Measurements from ENCODE around the gene ATP9B. TPM values are rescaled to one million over a fixed set of nuclear protein-coding genes. Genes with fewer than 3 reads are reported as not detected.
A peak's percentile ranks its signal among the peaks of the same experiment; 100 is the strongest.

ATP9B gene
- total RNA-seq, 2 experiments from 2014 or later = 61.9 to 63.5 TPM

GRCh38 chr18:79400091-79400590 is 330.9 kb downstream of the ATP9B start:
- ChIA-PET POLR2A (interaction anchor here (0.5 to 1.5 kb wide), 5 partner anchors 7 to 279 kb away, joined by 3 to 10 read pairs (median 3); no protein-coding TSS in a partner anchor), CTCF (no interaction called here)

DNA sequence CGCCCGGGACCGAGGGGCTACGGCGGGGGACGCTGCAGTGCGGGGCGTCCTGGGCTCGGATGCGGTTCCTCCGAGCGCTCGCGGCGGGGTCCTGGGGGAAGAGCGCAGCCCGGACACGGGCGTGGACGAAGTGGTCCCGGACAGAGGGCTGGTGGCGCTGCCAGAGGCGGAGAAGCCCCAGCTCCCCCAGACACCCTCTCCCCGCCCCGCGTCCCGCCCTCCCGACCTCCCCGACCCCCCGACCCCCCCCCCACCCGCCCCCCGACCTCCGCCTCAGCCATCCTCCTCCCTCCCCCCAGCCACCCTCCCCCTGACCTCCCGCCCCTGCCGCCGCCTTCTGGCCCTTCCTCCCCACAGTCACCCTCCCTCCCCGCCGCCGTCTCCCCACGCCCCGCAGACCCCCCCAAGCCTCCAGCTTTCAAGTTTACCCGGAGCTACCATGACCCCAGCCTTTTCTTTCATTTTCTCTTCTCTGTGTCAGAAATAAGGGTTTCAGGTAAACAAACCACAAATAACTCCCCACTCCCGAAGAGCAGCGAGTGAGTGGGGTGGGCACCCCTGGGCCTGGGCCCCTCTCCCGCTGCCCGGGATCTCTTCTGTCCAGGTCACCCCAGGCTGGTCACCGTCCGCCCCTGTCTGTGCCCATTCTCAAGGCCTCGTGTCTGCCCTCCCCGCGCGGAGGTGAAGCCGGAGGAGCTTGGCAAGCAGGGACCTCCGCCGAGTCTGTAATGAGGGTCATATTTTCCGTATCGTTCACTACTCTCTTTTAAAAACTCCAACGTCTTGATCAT is 331.6 kb downstream of the ATP9B start:
- Mint-ChIP-seq H3K9me3 (no peaks in the 10 kb centered on the region), H3K27me3 (no peaks in the 10 kb centered on the region), H3K4me1 (ENCODE audit: low read depth) (peaks cover 63% of the 10 kb centered on the region), H3K27ac (peak overlapping the region; percentile 96), H3K36me3 (ENCODE audit: low read depth) (peaks cover 52% of the 10 kb centered on the region), H3K4me3 (peak overlapping the region; percentile 90)
- Histone ChIP-seq H3K36me3 (ENCODE audit: insufficient read depth, low read length) (peaks cover 4% of the 10 kb centered on the region), H3K9me3 (ENCODE audit: control insufficient read depth in 1 of 2, insufficient read depth in 1 of 2, low read length in 2 of 2) (no peaks in the 10 kb centered on the region), H3K27me3 (ENCODE audit: control insufficient read depth in 1 of 2, insufficient read depth in 2 of 2, low read length in 2 of 2) (no peaks in the 10 kb centered on the region), H3K4me1 (ENCODE audit: insufficient read depth, low read length) (peaks cover 82% of the 10 kb centered on the region), H3K4me3 (ENCODE audit: low read length) (peak overlapping the region; percentile 63), H3K27ac (ENCODE audit: low read depth in 1 of 2, low read length in 2 of 2) (peak overlapping the region; percentile 92 to 97)
- ChIA-PET POLR2A (interaction anchor here (0.5 to 1.5 kb wide), 7 partner anchors 8 to 278 kb away, joined by 3 to 10 read pairs (median 3); no protein-coding TSS in a partner anchor), CTCF (interaction anchor here (0.6 kb wide), 2 partner anchors 14 to 20 kb away, joined by 3 to 5 read pairs; no protein-coding TSS in a partner anchor)
- DNase-seq = peak in 13 of 14 experiments; percentile 36 to 86 (median 57)
- peak; percentile 4 for ATAC-seq (ENCODE audit: poor library complexity)
- intact Hi-C loops (cut with DNase I, micrococcal nuclease) = loop anchor here in 1 of 2 experiments (10.0 kb wide), 1 partner anchor 634 kb away; the partner anchor contains the start of gene RBFA
- TF ChIP-seq, protein P1, sequence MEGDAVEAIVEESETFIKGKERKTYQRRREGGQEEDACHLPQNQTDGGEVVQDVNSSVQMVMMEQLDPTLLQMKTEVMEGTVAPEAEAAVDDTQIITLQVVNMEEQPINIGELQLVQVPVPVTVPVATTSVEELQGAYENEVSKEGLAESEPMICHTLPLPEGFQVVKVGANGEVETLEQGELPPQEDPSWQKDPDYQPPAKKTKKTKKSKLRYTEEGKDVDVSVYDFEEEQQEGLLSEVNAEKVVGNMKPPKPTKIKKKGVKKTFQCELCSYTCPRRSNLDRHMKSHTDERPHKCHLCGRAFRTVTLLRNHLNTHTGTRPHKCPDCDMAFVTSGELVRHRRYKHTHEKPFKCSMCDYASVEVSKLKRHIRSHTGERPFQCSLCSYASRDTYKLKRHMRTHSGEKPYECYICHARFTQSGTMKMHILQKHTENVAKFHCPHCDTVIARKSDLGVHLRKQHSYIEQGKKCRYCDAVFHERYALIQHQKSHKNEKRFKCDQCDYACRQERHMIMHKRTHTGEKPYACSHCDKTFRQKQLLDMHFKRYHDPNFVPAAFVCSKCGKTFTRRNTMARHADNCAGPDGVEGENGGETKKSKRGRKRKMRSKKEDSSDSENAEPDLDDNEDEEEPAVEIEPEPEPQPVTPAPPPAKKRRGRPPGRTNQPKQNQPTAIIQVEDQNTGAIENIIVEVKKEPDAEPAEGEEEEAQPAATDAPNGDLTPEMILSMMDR (IDR thresholded peaks at IDR 0.05) = no peak

More at GRCh38 chr18:79400091-79400590, 330.9 kb downstream of the ATP9B start:
- no peak overlapping the region for H3K27ac Mint-ChIP-seq
- peaks cover 4% of the 10 kb centered on the region for H3K36me3 ChIP-seq (ENCODE audit: insufficient read depth, low read length)
- H3K36me3 Mint-ChIP-seq (ENCODE audit: low read depth) = peaks cover 48% of the 10 kb centered on the region
- peak; percentile 5 for ATAC-seq (ENCODE audit: poor library complexity)
- H3K4me3 Mint-ChIP-seq = no peak overlapping the region
- intact Hi-C loops (cut with DNase I, micrococcal nuclease) = loop anchor here in 1 of 2 experiments (10.0 kb wide), 1 partner anchor 635 kb away; the partner anchor contains the start of gene RBFA
- H3K4me1 ChIP-seq (ENCODE audit: insufficient read depth, low read length) = peaks cover 76% of the 10 kb centered on the region
- H3K9me3 ChIP-seq (ENCODE audit: control insufficient read depth in 1 of 2, insufficient read depth in 1 of 2, low read length in 2 of 2) = no peaks in the 10 kb centered on the region
- H3K9me3 Mint-ChIP-seq = no peaks in the 10 kb centered on the region
- TF ChIP-seq, protein P1 (IDR thresholded peaks at IDR 0.05) = no peak
- DNase-seq = peak; percentile 53 to 86 (median 70)
- H3K27me3 Mint-ChIP-seq = no peaks in the 10 kb centered on the region
- H3K27ac ChIP-seq (ENCODE audit: low read depth in 1 of 2, low read length in 2 of 2) = peak overlapping the region; percentile 58 to 86
- H3K27me3 ChIP-seq (ENCODE audit: control insufficient read depth in 1 of 2, insufficient read depth in 2 of 2, low read length in 2 of 2) = no peaks in the 10 kb centered on the region
- peak overlapping the region; percentile 63 for H3K4me3 ChIP-seq (ENCODE audit: low read length)
- peaks cover 56% of the 10 kb centered on the region for H3K4me1 Mint-ChIP-seq (ENCODE audit: low read depth)

GRCh38 chr18:79401494-79402208 is 332.5 kb downstream of the ATP9B start:
- Mint-ChIP-seq H3K9me3 (no peaks in the 10 kb centered on the region), H3K4me1 (ENCODE audit: low read depth) (peaks cover 72% of the 10 kb centered on the region), H3K27me3 (no peaks in the 10 kb centered on the region), H3K36me3 (ENCODE audit: low read depth) (peaks cover 58% of the 10 kb centered on the region), H3K4me3 (peak overlapping the region; percentile 90), H3K27ac (peak overlapping the region; percentile 96)
- intact Hi-C loops (cut with DNase I, micrococcal nuclease) = loop anchor here in 1 of 2 experiments (10.0 kb wide), 1 partner anchor 633 kb away; the partner anchor contains the start of gene RBFA
- Histone ChIP-seq H3K4me3 (ENCODE audit: low read length) (peak overlapping the region; percentile 63), H3K4me1 (ENCODE audit: insufficient read depth, low read length) (peaks cover 88% of the 10 kb centered on the region), H3K27ac (ENCODE audit: low read depth in 1 of 2, low read length in 2 of 2) (peak overlapping the region; percentile 92 to 97), H3K27me3 (ENCODE audit: control insufficient read depth in 1 of 2, insufficient read depth in 2 of 2, low read length in 2 of 2) (no peaks in the 10 kb centered on the region), H3K36me3 (ENCODE audit: insufficient read depth, low read length) (peaks cover 4% of the 10 kb centered on the region), H3K9me3 (ENCODE audit: control insufficient read depth in 1 of 2, insufficient read depth in 1 of 2, low read length in 2 of 2) (no peaks in the 10 kb centered on the region)
- TF ChIP-seq, protein P1 (IDR thresholded peaks at IDR 0.05) = no peak
- ChIA-PET CTCF (interaction anchor here (0.6 kb wide), 1 partner anchor 21 kb away, joined by 3 read pairs; no protein-coding TSS in a partner anchor), POLR2A (interaction anchor here (0.7 to 1.9 kb wide), 8 partner anchors 9 to 277 kb away, joined by 3 to 10 read pairs (median 4); no protein-coding TSS in a partner anchor)
- DNase-seq (peak in 4 of 14 experiments; percentile 23 to 68 (median 50)), ATAC-seq (ENCODE audit: poor library complexity) (no peak)

Data from CD4-positive, alpha-beta T cell (primary cell).